PC-9 (cell line): ENCODE measurements around the gene ZNF581.

Experiments used
- CTCF ChIP-seq: fragments of 200-600 bp; sonication (generic); conservative IDR thresholded peaks from 2 replicates; pipeline ENCODE4 v1.6.1; 2017; ENCODE audit warnings: mixed run types, antibody characterized with exemption, mild to moderate bottlenecking, moderate library complexity
- EZH2 ChIP-seq: fragments of 200-600 bp; sonication (generic); IDR thresholded peaks from 2 replicates; pipeline ENCODE4 v1.8.0; 2017; ENCODE audit warnings: antibody characterized with exemption, low read depth

- TF ChIP-seq EZH2, result no peak
- TF ChIP-seq CTCF, result no peak
Measured at GRCh38 chr19:55640577-55641425, 2.6 kb upstream of the ZNF581 start, which contains the start of gene ZNF580.
